Stimulated activated CD4-positive, alpha-beta T cell treated with anti-CD3 and anti-CD28 coated beads, Interleukin-4, amount 100 ng/mL, for 4 hours (primary cell): ENCODE results near the gene GTF2F1.
A peak's percentile ranks its signal among the peaks of the same experiment; 100 is the strongest.
"Not testable (repeated sequence)": the region's sequence is repeated elsewhere in the genome, so short reads cannot be mapped to it uniquely, and the experiment has no call there.

Source experiments
- DNase-seq, 2 experiments: peaks; one replicate each; pipeline ENCODE4 v3.0.0-alpha.2; 2020

Gene GTF2F1

GRCh38 chr19:6381030-6381750 lies 11.8 kb downstream of the GTF2F1 start:
- no peak for DNase-seq

- no peak for DNase-seq
Observed at GRCh38 chr19:6379744-6380143, 13.2 kb downstream of the GTF2F1 start.

GRCh38 chr19:6378486-6378885 lies 14.5 kb downstream of the GTF2F1 start:
- no peak for DNase-seq

- DNase-seq = no peak
Observed at GRCh38 chr19:6378041-6378440, 14.9 kb downstream of the GTF2F1 start.

GRCh38 chr19:6376512-6377190 lies 16.3 kb downstream of the GTF2F1 start:
- DNase-seq = no peak

GRCh38 chr19:6375411-6376010 lies 17.5 kb downstream of the GTF2F1 start, which contains the start of gene PSPN:
TSS of gene PSPN (minus strand) at chr19:6375933. CDS start at chr19:6375849, 84 bp downstream.
- DNase-seq = no peak

GRCh38 chr19:6374711-6375410 lies 18.1 kb downstream of the GTF2F1 start:
- DNase-seq = no peak

- no peak for DNase-seq
Observed at GRCh38 chr19:6374161-6374709, 18.7 kb downstream of the GTF2F1 start.

- no peak for DNase-seq
Observed at GRCh38 chr19:6373813-6374108, 19.2 kb downstream of the GTF2F1 start.

- peak; percentile 98 to 100 for DNase-seq
Observed at GRCh38 chr19:6373096-6373812, 19.7 kb downstream of the GTF2F1 start.

GRCh38 chr19:6372594-6373095 lies 20.3 kb downstream of the GTF2F1 start, which contains the start of gene ALKBH7:
TSS of gene ALKBH7 (plus strand) at chr19:6372794. CDS start at chr19:6372821, 27 bp downstream.
- DNase-seq = peak; percentile 85 to 98

GRCh38 chr19:6364353-6364752 lies 28.6 kb downstream of the GTF2F1 start:
- no peak for DNase-seq

GRCh38 chr19:6362351-6362801 lies 30.6 kb downstream of the GTF2F1 start:
- DNase-seq = peak in 1 of 2 experiments; percentile 34

GRCh38 chr19:6362027-6362350 lies 31.0 kb downstream of the GTF2F1 start:
- DNase-seq = no peak

- DNase-seq = not testable (repeated sequence)
Observed at GRCh38 chr19:6360857-6361216, 32.1 kb downstream of the GTF2F1 start.

- not testable (repeated sequence) for DNase-seq
Observed at GRCh38 chr19:6360445-6360844, 32.5 kb downstream of the GTF2F1 start.

GRCh38 chr19:6359568-6360341 lies 33.2 kb downstream of the GTF2F1 start:
- no peak for DNase-seq

GRCh38 chr19:6358003-6358402 lies 35.0 kb downstream of the GTF2F1 start:
- DNase-seq = no peak

GRCh38 chr19:6357174-6357573 lies 35.8 kb downstream of the GTF2F1 start:
- DNase-seq = no peak

GRCh38 chr19:6355321-6356040 lies 37.5 kb downstream of the GTF2F1 start:
- DNase-seq = not testable (repeated sequence)
